Activated CD4-positive, alpha-beta T cell treated with anti-CD3 and anti-CD28 coated beads for 36 hours (primary cell): ENCODE data around the gene RSPH6A. TPM values are rescaled to one million over a fixed set of nuclear protein-coding genes. Genes with fewer than 3 reads are reported as not detected.
"Not testable (repeated sequence)": the region's sequence is repeated elsewhere in the genome, so short reads cannot be mapped to it uniquely, and the experiment has no call there.

Source experiments
- ATAC-seq: fragments of 200-7000 bp; cut with Tn5 transposase; one replicate; pipeline ENCODE4 v1.10.0; 2021; ENCODE audit warnings: mild to moderate bottlenecking, moderate library complexity
- CTCF ChIA-PET: fragments of 350-600 bp; sonication (Branson Sonifier 250); formaldehyde crosslinking; loops from one replicate; lab custom pipeline; 2021; ENCODE audit warnings: antibody characterized with exemption; lab: Charles Lee
- POLR2A ChIA-PET: fragments of 350-600 bp; sonication (Branson Sonifier 250); formaldehyde crosslinking; loops from one replicate; lab custom pipeline; 2021; ENCODE audit warnings: antibody characterized with exemption, inconsistent platforms; lab: Charles Lee
- DNase-seq: peaks from one replicate; pipeline ENCODE4 v3.0.0-alpha.2; 2020
- H3K27ac Mint-ChIP-seq: one replicate; pipeline ENCODE4 v1.8.0; 2021; ENCODE audit warnings: mixed read lengths
- H3K27me3 Mint-ChIP-seq: one replicate; pipeline ENCODE4 v1.8.0; 2021; ENCODE audit warnings: mixed read lengths
- H3K36me3 Mint-ChIP-seq: one replicate; pipeline ENCODE4 v1.8.0; 2021; ENCODE audit warnings: low read depth, mixed read lengths
- H3K4me1 Mint-ChIP-seq: one replicate; pipeline ENCODE4 v1.8.0; 2021; ENCODE audit warnings: mixed read lengths
- H3K4me3 Mint-ChIP-seq: one replicate; pipeline ENCODE4 v1.8.0; 2021; ENCODE audit warnings: mild to moderate bottlenecking, moderate library complexity, mixed read lengths
- H3K9me3 Mint-ChIP-seq: one replicate; pipeline ENCODE4 v1.8.0; 2021; ENCODE audit warnings: low read depth, mixed read lengths
- intact Hi-C, 2 experiments: fragments of 100-400 bp; cut with DNase I in 1 of 2; cut with micrococcal nuclease in 1 of 2; formaldehyde crosslinking; loops; one replicate each; pipeline versions ENCODE4 v1.14.2 to v1.15.1; 2022 to 2024; cut with DNase I, micrococcal nuclease
- total RNA-seq, 2 experiments: library from RNA; stranded (reverse); gene quantifications; one replicate each; pipeline ENCODE4 v1.2.3, GENCODE V29; 2021

The RSPH6A gene
- total RNA-seq, 2 experiments from 2014 or later: 0.21 to 0.23 TPM

- CTCF ChIA-PET: interaction anchor here (1.0 to 1.5 kb wide), 2 partner anchors 9 to 15 kb away, joined by 3 to 4 read pairs; partner anchors contain the start of gene SIX5
- no peak for ATAC-seq
- POLR2A ChIA-PET: no interaction called here
Observed at GRCh38 chr19:45753548-45753947, 61.6 kb downstream of the RSPH6A start.

GRCh38 chr19:45752639-45753038 is 62.5 kb downstream of the RSPH6A start:
- intact Hi-C loops: no loop called here
- ATAC-seq (no peak), DNase-seq (no peak)
- H3K27ac Mint-ChIP-seq: no peak overlapping the region
- H3K4me3 Mint-ChIP-seq: no peak overlapping the region
- H3K4me1 Mint-ChIP-seq: no peaks in the 10 kb centered on the region
- ChIA-PET CTCF (interaction anchor here (1.0 to 1.5 kb wide), 4 partner anchors 16 to 60 kb away, joined by 3 to 5 read pairs (median 4); partner anchors contain the start of genes QPCTL and SIX5), POLR2A (interaction anchor here (0.6 kb wide), 1 partner anchor 216 kb away, joined by 3 read pairs; no protein-coding TSS in a partner anchor)
- H3K27me3 Mint-ChIP-seq: no peaks in the 10 kb centered on the region
- no peaks in the 10 kb centered on the region for H3K36me3 Mint-ChIP-seq
- H3K9me3 Mint-ChIP-seq: no peaks in the 10 kb centered on the region

More at GRCh38 chr19:45753548-45753947, 61.6 kb downstream of the RSPH6A start:
- Mint-ChIP-seq H3K36me3 (no peaks in the 10 kb centered on the region), H3K9me3 (no peaks in the 10 kb centered on the region), H3K27ac (no peak overlapping the region), H3K27me3 (no peaks in the 10 kb centered on the region), H3K4me3 (no peak overlapping the region), H3K4me1 (no peaks in the 10 kb centered on the region)
- DNase-seq: no peak
- intact Hi-C loops: no loop called here

DNA sequence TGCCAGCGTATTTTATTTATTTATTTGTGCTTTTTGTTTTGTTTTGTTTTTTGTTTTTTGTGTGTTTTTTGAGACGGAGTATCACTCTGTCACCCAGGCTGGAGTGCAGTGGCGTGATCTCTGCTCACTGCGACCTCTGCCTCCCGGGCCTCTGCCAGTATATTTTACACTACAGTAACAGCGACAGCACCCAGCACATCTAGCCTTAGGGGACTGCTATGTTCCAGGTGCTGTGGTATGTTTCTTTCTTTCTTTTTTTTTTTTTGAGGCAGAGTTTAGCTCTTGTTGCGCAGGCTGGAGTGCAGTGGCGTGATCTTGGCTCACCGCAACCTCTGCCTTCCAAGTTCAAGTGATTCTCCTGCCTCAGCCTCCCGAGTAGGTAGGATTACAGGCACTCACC is 63.6 kb downstream of the RSPH6A start:
- intact Hi-C loops, DNase-seq, H3K9me3 Mint-ChIP-seq, H3K4me3 Mint-ChIP-seq, ATAC-seq, H3K4me1 Mint-ChIP-seq, H3K27ac Mint-ChIP-seq, H3K36me3 Mint-ChIP-seq, POLR2A ChIA-PET, H3K27me3 Mint-ChIP-seq: not testable (repeated sequence)
- CTCF ChIA-PET: interaction anchor here (1.0 to 1.3 kb wide), 3 partner anchors 15 to 736 kb away, joined by 3 to 5 read pairs (median 3); partner anchors contain the start of gene QPCTL

GRCh38 chr19:45747513-45747912 is 67.6 kb downstream of the RSPH6A start:
- no peaks in the 10 kb centered on the region for H3K4me1 Mint-ChIP-seq
- H3K27me3 Mint-ChIP-seq: peaks cover 8% of the 10 kb centered on the region
- no peaks in the 10 kb centered on the region for H3K36me3 Mint-ChIP-seq
- intact Hi-C loops: no loop called here
- no peak for ATAC-seq
- no peak overlapping the region for H3K4me3 Mint-ChIP-seq
- DNase-seq: no peak
- ChIA-PET CTCF (interaction anchor here (0.7 kb wide), 1 partner anchor 444 kb away, joined by 3 read pairs; no protein-coding TSS in a partner anchor), POLR2A (no interaction called here)
- no peak overlapping the region for H3K27ac Mint-ChIP-seq
- no peaks in the 10 kb centered on the region for H3K9me3 Mint-ChIP-seq

DNA sequence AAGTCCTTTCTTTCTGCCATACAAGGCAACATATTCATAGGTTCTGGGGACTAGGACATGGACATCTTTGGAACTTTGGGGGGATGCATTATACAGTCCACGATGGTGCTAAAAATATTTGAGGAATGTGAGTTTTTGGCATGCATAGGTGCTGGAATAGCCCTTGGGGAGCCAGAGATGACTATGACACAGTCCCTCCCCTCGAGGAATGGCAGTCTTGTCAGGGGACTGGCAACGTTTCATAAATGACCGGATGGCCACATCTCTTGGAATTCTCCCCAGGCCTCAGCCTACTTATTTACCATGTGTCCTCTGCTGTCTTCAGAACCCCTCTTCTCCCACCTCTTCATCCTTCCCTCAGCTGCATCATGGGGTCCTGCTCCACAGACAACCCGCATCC is 68.2 kb downstream of the RSPH6A start:
- Mint-ChIP-seq H3K27me3 (peaks cover 8% of the 10 kb centered on the region), H3K4me1 (no peaks in the 10 kb centered on the region), H3K27ac (no peak overlapping the region), H3K9me3 (no peaks in the 10 kb centered on the region), H3K4me3 (no peak overlapping the region), H3K36me3 (no peaks in the 10 kb centered on the region)
- ATAC-seq: no peak
- intact Hi-C loops: no loop called here
- CTCF ChIA-PET: interaction anchor here (0.7 kb wide), 1 partner anchor 445 kb away, joined by 3 read pairs; no protein-coding TSS in a partner anchor
- POLR2A ChIA-PET: no interaction called here
- DNase-seq: no peak

Other genes starting within 250 kb of the RSPH6A start
- 10 to 100 TPM; 13.8 to 14.4 TPM for gene OPA3, start 230.5 kb downstream of the RSPH6A start, total RNA-seq
- gene GPR4, start 213.1 kb downstream of the RSPH6A start, total RNA-seq: not detected
- 100 to 1,000 TPM; 121 to 134 TPM for gene EML2, start 175.9 kb downstream of the RSPH6A start, total RNA-seq
- 1 to 10 TPM; 4.5 to 5.9 TPM for gene GIPR, start 147.1 kb downstream of the RSPH6A start, total RNA-seq
- gene SNRPD2, start 123.4 kb downstream of the RSPH6A start, total RNA-seq: 100 to 1,000 TPM; 619 to 839 TPM
- gene QPCTL, start 122.6 kb downstream of the RSPH6A start, total RNA-seq: 10 to 100 TPM; 17.3 to 18.7 TPM
- gene FBXO46, start 84.4 kb downstream of the RSPH6A start, total RNA-seq: 10 to 100 TPM; 32.3 to 43.3 TPM
- not detected for gene MEIOSIN, start 81.9 kb downstream of the RSPH6A start, total RNA-seq
- gene SIX5, start 46.1 kb downstream of the RSPH6A start, total RNA-seq: 1 to 10 TPM; 2.0 to 2.2 TPM
- gene DMPK, start 32.8 kb downstream of the RSPH6A start, total RNA-seq: 10 to 100 TPM; 15.0 to 19.4 TPM
- gene DMWD, start 22.5 kb downstream of the RSPH6A start, total RNA-seq: 10 to 100 TPM; 31.1 to 35.1 TPM
- gene SYMPK, start 47.8 kb upstream of the RSPH6A start, total RNA-seq: 100 to 1,000 TPM; 108 to 128 TPM
- gene FOXA3, start 49.0 kb upstream of the RSPH6A start, total RNA-seq: under 1 TPM; 0.40 to 0.62 TPM
- 10 to 100 TPM; 12.6 to 15.2 TPM for gene IRF2BP1, start 70.8 kb upstream of the RSPH6A start, total RNA-seq
- gene MYPOP, start 87.3 kb upstream of the RSPH6A start, total RNA-seq: 1 to 10 TPM; 5.0 to 5.6 TPM
- not detected for gene NANOS2, start 99.5 kb upstream of the RSPH6A start, total RNA-seq
- under 1 TPM; 0.02 to 0.09 TPM for gene NOVA2, start 158.6 kb upstream of the RSPH6A start, total RNA-seq
- gene CCDC61, start 180.2 kb upstream of the RSPH6A start, total RNA-seq: 10 to 100 TPM; 22.4 to 26.2 TPM
- not detected for gene PGLYRP1, start 207.7 kb upstream of the RSPH6A start, total RNA-seq
- not detected for gene IGFL4, start 225.7 kb upstream of the RSPH6A start, total RNA-seq